GM19025 (cell line): ENCODE results near the gene ADIPOQ.
"Not testable (repeated sequence)": the region's sequence is repeated elsewhere in the genome, so short reads cannot be mapped to it uniquely, and the experiment has no call there.

Experiments used
- ATAC-seq: cut with Tn5 transposase; IDR thresholded peaks from one replicate; pipeline ENCODE4 v1.9.1; 2021; ENCODE audit warnings: mild to moderate bottlenecking, low read depth, moderate library complexity; ENCODE audit not compliant: unreplicated experiment

The ADIPOQ gene

GRCh38 chr3:186896006-186896405 is 53.5 kb downstream of the ADIPOQ start:
- no peak for ATAC-seq

DNA sequence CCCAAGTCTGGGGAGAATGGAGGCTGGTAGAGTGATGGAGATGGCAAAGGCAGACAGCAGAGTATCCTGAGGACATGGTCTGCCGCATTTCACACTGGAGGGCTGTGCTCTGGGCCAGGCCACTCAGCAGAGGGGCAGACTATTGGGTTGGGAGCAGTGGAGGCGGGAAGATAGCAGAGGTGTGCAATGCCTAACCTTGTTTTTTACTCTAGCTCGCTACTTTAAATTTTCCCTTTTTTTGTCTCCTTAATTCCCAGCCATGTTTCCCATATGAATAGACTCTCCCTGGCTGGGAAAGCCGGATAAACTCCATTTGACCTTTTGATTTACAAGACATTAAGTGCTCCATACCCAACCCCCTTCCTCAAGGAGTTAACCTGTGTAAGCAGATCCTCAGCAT is 54.4 kb downstream of the ADIPOQ start:
- ATAC-seq: no peak

DNA sequence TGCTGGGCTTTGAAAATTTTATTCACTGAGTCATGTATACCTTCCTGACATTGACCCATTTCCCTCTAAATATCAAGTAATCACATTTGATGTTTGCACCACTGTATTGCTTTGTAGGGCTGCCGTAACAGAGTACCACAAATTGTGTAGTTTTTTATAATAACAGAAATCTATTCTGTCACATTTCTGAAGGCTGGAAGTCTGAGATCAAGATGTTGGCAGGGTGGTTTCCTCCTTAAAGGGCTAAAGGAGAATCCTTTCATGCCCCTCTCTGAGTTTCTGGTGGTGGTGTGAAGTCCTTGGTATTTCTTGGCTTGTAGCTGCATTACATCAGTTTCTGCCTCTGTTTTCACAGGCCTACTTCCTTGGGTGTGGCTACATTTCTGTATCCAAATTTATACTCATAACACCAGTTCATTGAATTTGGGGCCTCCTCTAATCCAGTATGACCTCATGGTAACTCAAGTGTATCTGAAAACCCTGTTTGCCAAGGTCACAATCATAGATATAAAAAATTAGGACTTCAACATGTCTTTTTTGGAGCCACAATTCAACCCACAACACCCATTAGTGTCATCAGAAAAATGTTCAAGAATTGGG is 58.7 kb downstream of the ADIPOQ start:
- ATAC-seq: no peak

DNA sequence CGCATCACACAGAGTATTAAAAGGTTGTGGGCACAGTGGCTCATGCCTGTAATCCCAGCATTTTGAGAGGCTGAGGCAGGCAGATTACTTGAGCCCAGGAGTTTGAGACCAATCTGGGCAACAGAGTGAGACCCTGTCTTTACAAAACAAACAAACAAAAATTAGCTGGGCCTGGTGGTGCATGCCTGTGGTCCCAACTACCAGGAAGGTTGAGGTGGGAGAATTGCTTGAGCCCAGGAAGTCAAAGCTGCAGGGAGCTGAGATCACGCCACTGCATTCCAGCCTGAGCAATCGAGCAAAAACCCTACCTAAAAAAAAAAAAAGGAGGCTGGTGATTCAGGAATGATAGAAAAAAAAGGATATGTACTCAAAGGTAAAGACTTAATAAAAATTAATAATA is 59.6 kb downstream of the ADIPOQ start:
- ATAC-seq: no peak

GRCh38 chr3:186902713-186903112 is 60.2 kb downstream of the ADIPOQ start:
- ATAC-seq: no peak

- ATAC-seq: not testable (repeated sequence)
Observed at GRCh38 chr3:186903676-186904075, 61.2 kb downstream of the ADIPOQ start.

DNA sequence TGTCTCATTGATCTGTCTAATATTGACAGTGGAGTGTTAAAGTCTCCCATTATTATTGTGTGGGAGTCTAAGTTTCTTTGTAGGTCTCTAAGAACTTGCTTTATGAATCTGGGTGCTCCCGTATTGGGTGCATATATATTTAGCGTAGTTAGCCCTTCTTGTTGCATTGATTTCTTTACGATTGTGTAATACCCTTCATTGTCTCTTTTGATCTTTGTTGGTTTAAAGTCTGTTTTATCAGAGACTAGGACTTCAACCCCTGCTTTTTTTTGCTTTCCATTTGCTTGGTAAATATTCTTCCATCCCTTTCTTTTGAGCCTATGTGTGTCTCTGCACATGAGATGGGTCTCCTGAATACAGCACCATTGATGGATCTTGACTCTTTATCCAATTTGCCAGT is 64.6 kb downstream of the ADIPOQ start:
- ATAC-seq: not testable (repeated sequence)
